Rectal smooth muscle tissue (tissue), 1 donor: ENCODE data around the gene DHTKD1.
"Not testable (repeated sequence)": the region's sequence is repeated elsewhere in the genome, so short reads cannot be mapped to it uniquely, and the experiment has no call there.

Experiments
- H3K27ac ChIP-seq: one replicate; pipeline ENCODE4 v1.7.0; 2013; ENCODE audit warnings: low read depth, low read length, inconsistent platforms
- H3K27me3 ChIP-seq: one replicate; pipeline ENCODE4 v1.7.0; 2013; ENCODE audit warnings: low read length; ENCODE audit not compliant: control insufficient read depth, insufficient read depth
- H3K36me3 ChIP-seq: one replicate; pipeline ENCODE4 v1.7.0; 2013; ENCODE audit warnings: low read length; ENCODE audit not compliant: control insufficient read depth, insufficient read depth
- H3K4me1 ChIP-seq: one replicate; pipeline ENCODE4 v1.7.0; 2013; ENCODE audit warnings: low read length; ENCODE audit not compliant: control insufficient read depth, insufficient read depth
- H3K4me3 ChIP-seq: one replicate; pipeline ENCODE4 v1.7.0; 2013; ENCODE audit warnings: low read length
- H3K9ac ChIP-seq: one replicate; pipeline ENCODE4 v1.7.0; 2013; ENCODE audit warnings: low read length

DHTKD1 gene

GRCh38 chr10:12045596-12045995, 23.2 kb upstream of the DHTKD1 start:
- no peaks in the 10 kb centered on the region for H3K27me3 ChIP-seq
- no peaks in the 10 kb centered on the region for H3K36me3 ChIP-seq
- H3K27ac ChIP-seq = no peak overlapping the region
- no peak overlapping the region for H3K4me3 ChIP-seq
- H3K4me1 ChIP-seq = peaks cover 4% of the 10 kb centered on the region
- H3K9ac ChIP-seq = no peak overlapping the region

- Histone ChIP-seq H3K36me3 (no peaks in the 10 kb centered on the region), H3K4me3 (no peak overlapping the region), H3K27me3 (no peaks in the 10 kb centered on the region), H3K4me1 (no peaks in the 10 kb centered on the region), H3K27ac (no peak overlapping the region), H3K9ac (no peak overlapping the region)
These were observed 20.2 kb upstream of the DHTKD1 start for GRCh38 chr10:12048547-12048946.

GRCh38 chr10:12050528-12050927, 18.2 kb upstream of the DHTKD1 start:
- no peaks in the 10 kb centered on the region for H3K4me1 ChIP-seq
- H3K27me3 ChIP-seq = no peaks in the 10 kb centered on the region
- no peak overlapping the region for H3K4me3 ChIP-seq
- H3K27ac ChIP-seq = no peak overlapping the region
- no peak overlapping the region for H3K9ac ChIP-seq
- no peaks in the 10 kb centered on the region for H3K36me3 ChIP-seq

- Histone ChIP-seq H3K27me3 (no peaks in the 10 kb centered on the region), H3K9ac (no peak overlapping the region), H3K4me1 (no peaks in the 10 kb centered on the region), H3K36me3 (no peaks in the 10 kb centered on the region), H3K4me3 (no peak overlapping the region), H3K27ac (no peak overlapping the region)
These were observed 17.5 kb upstream of the DHTKD1 start for GRCh38 chr10:12051241-12051640.

GRCh38 chr10:12055732-12056131, 13.0 kb upstream of the DHTKD1 start:
- Histone ChIP-seq H3K4me1 (no peaks in the 10 kb centered on the region), H3K27me3 (no peaks in the 10 kb centered on the region), H3K9ac (no peak overlapping the region), H3K4me3 (no peak overlapping the region), H3K27ac (no peak overlapping the region), H3K36me3 (no peaks in the 10 kb centered on the region)

GRCh38 chr10:12056748-12057147, 12.0 kb upstream of the DHTKD1 start:
- Histone ChIP-seq H3K36me3 (no peaks in the 10 kb centered on the region), H3K4me1 (no peaks in the 10 kb centered on the region), H3K27me3 (no peaks in the 10 kb centered on the region), H3K9ac (no peak overlapping the region), H3K27ac (no peak overlapping the region), H3K4me3 (no peak overlapping the region)

- Histone ChIP-seq H3K4me1 (no peaks in the 10 kb centered on the region), H3K9ac (no peak overlapping the region), H3K27me3 (no peaks in the 10 kb centered on the region), H3K27ac (no peak overlapping the region), H3K4me3 (no peak overlapping the region), H3K36me3 (no peaks in the 10 kb centered on the region)
These were observed 7.6 kb upstream of the DHTKD1 start for GRCh38 chr10:12061124-12061523.

- H3K27ac ChIP-seq = no peak overlapping the region
- no peak overlapping the region for H3K4me3 ChIP-seq
- no peaks in the 10 kb centered on the region for H3K4me1 ChIP-seq
- H3K36me3 ChIP-seq = no peaks in the 10 kb centered on the region
- no peak overlapping the region for H3K9ac ChIP-seq
- H3K27me3 ChIP-seq = no peaks in the 10 kb centered on the region
These were observed 5.8 kb upstream of the DHTKD1 start for GRCh38 chr10:12062754-12063482.

- Histone ChIP-seq H3K4me3 (no peak overlapping the region), H3K4me1 (no peaks in the 10 kb centered on the region), H3K27ac (no peak overlapping the region), H3K27me3 (no peaks in the 10 kb centered on the region), H3K9ac (no peak overlapping the region), H3K36me3 (no peaks in the 10 kb centered on the region)
These were observed 5.3 kb upstream of the DHTKD1 start for GRCh38 chr10:12063483-12063818.

- no peaks in the 10 kb centered on the region for H3K4me1 ChIP-seq
- H3K27ac ChIP-seq = no peak overlapping the region
- H3K4me3 ChIP-seq = no peak overlapping the region
- H3K36me3 ChIP-seq = no peaks in the 10 kb centered on the region
- H3K9ac ChIP-seq = no peak overlapping the region
- H3K27me3 ChIP-seq = no peaks in the 10 kb centered on the region
These were observed 1.4 kb upstream of the DHTKD1 start for GRCh38 chr10:12067336-12067735.

GRCh38 chr10:12071441-12071840, 2.7 kb downstream of the DHTKD1 start:
- H3K4me3 ChIP-seq, H3K36me3 ChIP-seq, H3K27ac ChIP-seq, H3K27me3 ChIP-seq, H3K9ac ChIP-seq, H3K4me1 ChIP-seq: not testable (repeated sequence)

GRCh38 chr10:12073526-12073925, 4.8 kb downstream of the DHTKD1 start:
- H3K4me1 ChIP-seq = no peaks in the 10 kb centered on the region
- H3K9ac ChIP-seq = no peak overlapping the region
- H3K27me3 ChIP-seq = no peaks in the 10 kb centered on the region
- H3K36me3 ChIP-seq = no peaks in the 10 kb centered on the region
- H3K4me3 ChIP-seq = no peak overlapping the region
- no peak overlapping the region for H3K27ac ChIP-seq

- Histone ChIP-seq H3K27ac (no peak overlapping the region), H3K4me1 (no peaks in the 10 kb centered on the region), H3K36me3 (no peaks in the 10 kb centered on the region), H3K9ac (no peak overlapping the region), H3K27me3 (no peaks in the 10 kb centered on the region), H3K4me3 (no peak overlapping the region)
These were observed 8.9 kb downstream of the DHTKD1 start for GRCh38 chr10:12077580-12078180.
